Activated T-cell treated with anti-CD3 and anti-CD28 coated beads, Interleukin-2, amount 50 U/mL, for 4 hours (primary cell): ENCODE measurements around the gene DNTT. TPM values are rescaled to one million over a fixed set of nuclear protein-coding genes. Genes with fewer than 3 reads are reported as not detected.

Experiments
- ATAC-seq, 2 donors: fragments of 200-7000 bp; cut with Tn5 transposase; one replicate each; pipeline ENCODE4 v1.10.0; 2021
- DNase-seq: peaks from one replicate; pipeline ENCODE4 v3.0.0-alpha.2; 2020
- H3K27me3 Mint-ChIP-seq: one replicate; pipeline ENCODE4 v1.8.0; 2021; ENCODE audit warnings: low read depth, mixed read lengths
- H3K36me3 Mint-ChIP-seq: one replicate; pipeline ENCODE4 v1.8.0; 2022; ENCODE audit warnings: mixed read lengths; ENCODE audit not compliant: insufficient read depth
- H3K4me1 Mint-ChIP-seq: one replicate; pipeline ENCODE4 v1.8.0; 2021; ENCODE audit warnings: low read depth, mixed read lengths
- H3K4me3 Mint-ChIP-seq: one replicate; pipeline ENCODE4 v1.8.0; 2021; ENCODE audit warnings: mild to moderate bottlenecking, moderate library complexity, mixed read lengths
- H3K9me3 Mint-ChIP-seq: one replicate; pipeline ENCODE4 v1.8.0; 2021; ENCODE audit warnings: mixed read lengths
- total RNA-seq, 3 donors: library from RNA; stranded (reverse); gene quantifications; one replicate each; pipeline ENCODE4 v1.2.1, GENCODE V29; 2021

The DNTT gene
- total RNA-seq, 3 donors from 2014 or later = not detected

GRCh38 chr10:96359616-96360015, 55.4 kb downstream of the DNTT start:
- DNase-seq (no peak), ATAC-seq (no peak)
- H3K36me3 Mint-ChIP-seq = no peaks in the 10 kb centered on the region
- H3K9me3 Mint-ChIP-seq = no peaks in the 10 kb centered on the region
- no peak overlapping the region for H3K4me3 Mint-ChIP-seq
- peaks cover 22% of the 10 kb centered on the region for H3K27me3 Mint-ChIP-seq
- no peaks in the 10 kb centered on the region for H3K4me1 Mint-ChIP-seq

DNA sequence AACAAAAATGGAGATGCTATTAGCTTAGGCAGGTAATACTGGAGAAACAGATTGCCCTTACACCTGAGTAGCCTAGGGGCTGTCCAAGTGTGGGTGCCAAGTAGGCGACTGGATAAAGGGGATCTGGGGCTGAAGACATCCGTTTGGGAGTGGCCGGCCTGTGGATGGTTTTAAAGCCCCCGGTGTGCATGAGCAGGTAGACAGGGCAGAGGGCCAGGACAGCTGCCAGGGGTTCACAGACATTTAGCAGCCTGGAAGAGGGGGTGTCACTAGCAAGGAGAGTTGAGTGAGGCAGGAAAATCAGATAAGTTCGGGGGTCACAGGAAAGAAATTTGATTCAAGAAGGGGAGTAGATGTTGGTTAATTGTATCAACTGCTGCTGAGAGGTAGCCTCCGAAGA, 56.1 kb downstream of the DNTT start:
- H3K4me1 Mint-ChIP-seq = no peaks in the 10 kb centered on the region
- no peak overlapping the region for H3K4me3 Mint-ChIP-seq
- ATAC-seq (no peak), DNase-seq (no peak)
- no peaks in the 10 kb centered on the region for H3K36me3 Mint-ChIP-seq
- H3K9me3 Mint-ChIP-seq = no peaks in the 10 kb centered on the region
- peaks cover 18% of the 10 kb centered on the region for H3K27me3 Mint-ChIP-seq

GRCh38 chr10:96360766-96361165, 56.5 kb downstream of the DNTT start:
- Mint-ChIP-seq H3K4me3 (no peak overlapping the region), H3K9me3 (no peaks in the 10 kb centered on the region), H3K4me1 (no peaks in the 10 kb centered on the region), H3K36me3 (no peaks in the 10 kb centered on the region), H3K27me3 (peaks cover 18% of the 10 kb centered on the region)
- DNase-seq (no peak), ATAC-seq (no peak)

DNA sequence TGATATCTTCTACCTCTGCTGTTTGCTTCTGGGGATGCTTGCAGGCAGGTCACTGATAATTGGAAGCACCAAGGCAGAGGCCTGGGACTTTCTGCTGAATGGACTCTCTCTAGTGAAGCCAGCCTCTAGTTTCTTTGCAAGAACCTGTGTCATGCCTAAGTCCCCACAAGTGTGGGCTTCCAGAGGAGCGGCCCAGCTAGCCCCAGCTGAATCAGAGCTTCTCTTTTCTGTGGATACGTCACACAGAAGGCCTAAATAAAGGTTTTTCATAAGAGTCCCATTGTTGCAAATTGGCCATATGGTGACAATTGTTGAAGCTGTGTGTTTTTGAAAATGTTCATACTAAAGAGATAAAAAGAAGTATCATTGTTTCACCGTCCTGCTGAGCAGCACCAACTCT, 61.3 kb downstream of the DNTT start:
- Mint-ChIP-seq H3K36me3 (no peaks in the 10 kb centered on the region), H3K27me3 (no peaks in the 10 kb centered on the region), H3K9me3 (no peaks in the 10 kb centered on the region), H3K4me3 (no peak overlapping the region), H3K4me1 (no peaks in the 10 kb centered on the region)
- ATAC-seq = no peak
- no peak for DNase-seq

DNA sequence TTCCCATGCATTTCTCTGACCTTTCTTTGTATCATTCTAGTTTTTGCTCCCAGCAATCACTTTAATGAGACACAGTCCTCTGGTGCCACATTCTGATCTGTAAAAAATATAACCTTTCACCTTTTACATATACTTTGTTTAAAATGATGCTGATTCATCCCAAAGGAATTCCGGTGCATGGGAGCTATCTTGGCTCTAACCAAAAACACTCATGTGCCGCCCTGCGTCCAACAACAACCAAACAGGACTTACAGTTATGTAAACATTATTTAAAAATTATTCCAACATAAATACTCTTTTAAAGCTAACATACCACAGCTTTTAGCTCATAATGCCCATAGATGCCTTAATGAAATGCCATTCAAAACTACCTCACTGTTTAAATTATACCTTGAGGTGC, 62.3 kb downstream of the DNTT start:
- no peaks in the 10 kb centered on the region for H3K36me3 Mint-ChIP-seq
- H3K4me3 Mint-ChIP-seq = no peak overlapping the region
- H3K4me1 Mint-ChIP-seq = no peaks in the 10 kb centered on the region
- no peak for ATAC-seq
- H3K27me3 Mint-ChIP-seq = no peaks in the 10 kb centered on the region
- DNase-seq = no peak
- H3K9me3 Mint-ChIP-seq = no peaks in the 10 kb centered on the region

GRCh38 chr10:96367470-96367869, 63.2 kb downstream of the DNTT start:
- ATAC-seq (no peak), DNase-seq (no peak)
- Mint-ChIP-seq H3K4me3 (no peak overlapping the region), H3K36me3 (no peaks in the 10 kb centered on the region), H3K4me1 (no peaks in the 10 kb centered on the region), H3K27me3 (peaks cover 4% of the 10 kb centered on the region), H3K9me3 (no peaks in the 10 kb centered on the region)

GRCh38 chr10:96368971-96369370, 64.7 kb downstream of the DNTT start:
- no peak for ATAC-seq
- H3K9me3 Mint-ChIP-seq = no peaks in the 10 kb centered on the region
- H3K4me3 Mint-ChIP-seq = no peak overlapping the region
- H3K36me3 Mint-ChIP-seq = no peaks in the 10 kb centered on the region
- no peaks in the 10 kb centered on the region for H3K4me1 Mint-ChIP-seq
- peaks cover 15% of the 10 kb centered on the region for H3K27me3 Mint-ChIP-seq
- no peak for DNase-seq

DNA sequence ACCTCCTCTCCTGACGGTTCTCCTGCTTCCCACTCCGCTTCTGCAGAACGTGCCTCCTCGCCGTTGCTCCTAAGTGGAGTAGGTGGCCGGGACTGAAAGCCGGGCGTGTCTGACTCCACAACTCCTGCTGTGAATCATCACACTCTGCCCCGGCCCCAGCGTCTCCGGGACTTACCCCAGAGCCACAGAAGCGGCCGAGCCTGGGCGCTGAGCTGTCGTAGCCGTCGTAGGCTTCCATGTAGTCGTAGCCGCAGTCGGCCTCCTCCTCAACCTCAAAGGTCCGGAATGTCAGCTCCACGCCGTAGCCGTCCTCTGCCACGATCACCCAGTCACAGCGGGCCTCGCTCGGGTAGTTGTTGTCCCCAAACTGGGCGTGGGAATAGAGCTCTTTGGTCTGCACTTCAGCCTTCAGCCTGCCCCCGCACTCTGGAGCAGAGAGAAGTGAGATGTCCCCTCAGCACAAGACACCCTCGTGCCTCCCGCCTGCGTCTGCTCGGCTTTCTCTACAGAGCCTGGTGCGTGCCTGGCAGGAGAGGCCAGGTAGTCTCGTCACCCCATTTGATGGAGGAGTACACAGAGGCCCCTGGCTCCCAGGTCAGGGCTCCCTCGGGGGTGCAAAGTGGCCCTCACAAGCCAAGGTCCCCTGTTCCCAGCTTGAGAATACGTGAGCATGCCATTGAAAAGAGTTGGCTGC, 65.8 kb downstream of the DNTT start:
- ATAC-seq (no peak), DNase-seq (no peak)
- H3K4me1 Mint-ChIP-seq = peaks cover 2% of the 10 kb centered on the region
- no peak overlapping the region for H3K4me3 Mint-ChIP-seq
- H3K9me3 Mint-ChIP-seq = no peaks in the 10 kb centered on the region
- no peaks in the 10 kb centered on the region for H3K36me3 Mint-ChIP-seq
- peaks cover 19% of the 10 kb centered on the region for H3K27me3 Mint-ChIP-seq

GRCh38 chr10:96370584-96371157, 66.4 kb downstream of the DNTT start:
- H3K4me1 Mint-ChIP-seq = peaks cover 5% of the 10 kb centered on the region
- peak; percentile 45 for DNase-seq
- no peaks in the 10 kb centered on the region for H3K36me3 Mint-ChIP-seq
- no peak for ATAC-seq
- H3K9me3 Mint-ChIP-seq = no peaks in the 10 kb centered on the region
- H3K4me3 Mint-ChIP-seq = no peak overlapping the region
- H3K27me3 Mint-ChIP-seq = peaks cover 19% of the 10 kb centered on the region

GRCh38 chr10:96371356-96371755, 67.1 kb downstream of the DNTT start:
- H3K36me3 Mint-ChIP-seq = no peaks in the 10 kb centered on the region
- ATAC-seq = no peak
- no peak overlapping the region for H3K4me3 Mint-ChIP-seq
- no peaks in the 10 kb centered on the region for H3K9me3 Mint-ChIP-seq
- H3K27me3 Mint-ChIP-seq = peaks cover 19% of the 10 kb centered on the region
- peaks cover 7% of the 10 kb centered on the region for H3K4me1 Mint-ChIP-seq
- no peak for DNase-seq

DNA sequence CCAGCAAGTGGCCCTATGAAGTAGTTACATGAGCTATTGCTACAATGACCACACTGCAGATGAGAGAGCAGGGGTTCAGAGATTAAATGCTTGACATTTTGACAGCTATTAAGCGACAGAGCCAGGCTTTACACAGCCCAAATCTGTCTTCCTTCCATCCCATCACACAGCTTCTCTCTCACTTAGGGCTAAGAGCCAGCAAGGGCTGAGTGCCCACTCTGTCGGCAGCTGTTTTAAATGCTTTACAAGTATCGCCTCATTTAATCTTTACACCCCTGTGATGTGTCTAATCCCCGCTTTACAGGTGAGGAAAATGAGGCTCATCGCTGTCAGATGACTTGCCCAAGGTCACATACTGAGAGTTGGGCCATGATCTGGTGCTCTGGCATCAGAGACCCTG, 69.8 kb downstream of the DNTT start:
- peaks cover 7% of the 10 kb centered on the region for H3K4me1 Mint-ChIP-seq
- no peaks in the 10 kb centered on the region for H3K9me3 Mint-ChIP-seq
- H3K4me3 Mint-ChIP-seq = no peak overlapping the region
- H3K36me3 Mint-ChIP-seq = no peaks in the 10 kb centered on the region
- no peak for DNase-seq
- peaks cover 19% of the 10 kb centered on the region for H3K27me3 Mint-ChIP-seq
- no peak for ATAC-seq

DNA sequence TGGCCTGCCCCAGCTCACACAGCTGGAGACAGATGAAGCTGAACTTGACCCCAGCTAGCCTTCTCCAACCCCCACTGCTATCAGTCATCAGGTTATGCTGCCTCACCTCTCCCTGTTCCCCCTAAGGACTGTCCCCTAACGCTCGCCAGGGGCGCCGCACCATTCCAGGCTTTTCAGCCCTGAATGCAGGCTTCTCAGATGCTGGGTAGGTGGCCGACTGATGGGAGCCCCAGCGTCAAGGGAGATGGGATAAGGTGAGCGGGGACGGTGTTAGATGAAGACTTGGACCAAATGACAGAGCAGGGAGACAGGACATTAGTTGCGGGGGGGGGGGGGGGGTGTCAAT, 70.4 kb downstream of the DNTT start:
- Mint-ChIP-seq H3K27me3 (peaks cover 19% of the 10 kb centered on the region), H3K4me1 (peaks cover 7% of the 10 kb centered on the region), H3K36me3 (no peaks in the 10 kb centered on the region), H3K4me3 (peak overlapping the region; percentile 77), H3K9me3 (no peaks in the 10 kb centered on the region)
- no peak for ATAC-seq
- DNase-seq = no peak

- Mint-ChIP-seq H3K4me1 (peaks cover 7% of the 10 kb centered on the region), H3K27me3 (peaks cover 19% of the 10 kb centered on the region), H3K9me3 (no peaks in the 10 kb centered on the region), H3K36me3 (no peaks in the 10 kb centered on the region), H3K4me3 (peak overlapping the region; percentile 77)
- DNase-seq = peak; percentile 60
- ATAC-seq = peak; percentile 89 to 92
Observed at GRCh38 chr10:96374985-96375830, 71.0 kb downstream of the DNTT start.

DNA sequence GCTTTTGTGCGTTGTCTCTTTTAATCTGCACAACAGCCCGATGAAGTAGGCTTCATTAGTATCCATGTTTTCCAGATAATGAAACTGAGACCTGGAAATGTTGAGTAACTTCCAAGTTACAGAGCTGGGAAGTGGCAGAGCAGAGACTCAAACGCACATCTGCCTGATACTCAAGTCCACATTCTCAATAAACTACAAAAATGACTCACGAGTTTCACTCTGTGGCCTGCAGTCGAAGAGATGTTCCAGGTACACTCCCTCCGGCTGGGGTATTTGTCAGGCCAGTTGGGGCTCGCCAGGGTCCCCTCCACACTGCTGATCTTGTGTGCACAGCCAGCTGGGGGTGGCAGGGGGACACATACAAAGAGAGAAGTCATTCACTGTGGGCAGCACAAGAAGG, 72.2 kb downstream of the DNTT start:
- ATAC-seq = no peak
- DNase-seq = no peak
- Mint-ChIP-seq H3K9me3 (no peaks in the 10 kb centered on the region), H3K27me3 (peaks cover 22% of the 10 kb centered on the region), H3K36me3 (no peaks in the 10 kb centered on the region), H3K4me3 (no peak overlapping the region), H3K4me1 (peaks cover 7% of the 10 kb centered on the region)

GRCh38 chr10:96377816-96378294, 73.6 kb downstream of the DNTT start:
- Mint-ChIP-seq H3K4me1 (peaks cover 7% of the 10 kb centered on the region), H3K4me3 (no peak overlapping the region), H3K27me3 (peaks cover 15% of the 10 kb centered on the region), H3K9me3 (no peaks in the 10 kb centered on the region), H3K36me3 (no peaks in the 10 kb centered on the region)
- ATAC-seq (no peak), DNase-seq (no peak)
